Peyer's patch (tissue), 4 donors: ENCODE results near the gene ATP5F1A.

Source experiments
- CTCF ChIP-seq, 6 experiments: fragments of 450-650 bp in 4 of 6; fragments of 200-600 bp in 2 of 6; sonication (generic) in 1 of 6; IDR thresholded peaks; one replicate each; pipeline ENCODE4 v1.5.1; 2017 to 2019; ENCODE audit warnings: antibody characterized with exemption in 6 of 6, mild to moderate bottlenecking in 3 of 6, moderate library complexity in 1 of 6
- POLR2A ChIP-seq, 2 donors: fragments of 450-650 bp; IDR thresholded peaks; one replicate each; pipeline ENCODE4 v1.5.1; 2017; ENCODE audit warnings: antibody characterized with exemption in 2 of 2, mild to moderate bottlenecking in 2 of 2, moderate library complexity in 2 of 2

GRCh38 chr18:46113751-46114150, 15.7 kb upstream of the ATP5F1A start:
- no peak for TF ChIP-seq CTCF (IDR thresholded peaks at IDR 0.05)
- TF ChIP-seq POLR2A (IDR thresholded peaks at IDR 0.05), result no peak
